HG02884 (cell line): ENCODE measurements around the gene RBSN.

Experiments
- ATAC-seq: cut with Tn5 transposase; IDR thresholded peaks from one replicate; pipeline ENCODE4 v1.9.1; 2021; ENCODE audit warnings: mild to moderate bottlenecking, moderate library complexity; ENCODE audit not compliant: unreplicated experiment

The RBSN gene

DNA sequence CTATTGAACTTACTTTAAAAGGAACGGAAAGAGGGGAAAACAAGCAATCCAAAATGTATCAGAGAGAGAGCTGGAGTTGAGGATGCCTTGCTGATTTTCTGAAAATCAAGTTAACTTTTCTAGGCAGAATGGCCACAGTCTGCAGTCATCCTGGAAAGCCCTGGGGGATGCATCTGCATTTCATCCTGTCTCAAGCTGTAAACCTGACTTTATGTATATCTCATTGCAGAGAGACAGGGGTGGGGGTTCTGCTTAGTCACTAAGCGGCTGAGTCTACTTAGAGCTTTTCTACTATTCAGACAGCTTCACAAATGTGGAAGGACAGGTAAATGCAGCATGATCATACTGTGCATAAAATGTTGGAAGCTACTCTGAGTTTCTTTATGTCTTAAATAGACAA is 75.2 kb downstream of the RBSN start:
- no peak for ATAC-seq

DNA sequence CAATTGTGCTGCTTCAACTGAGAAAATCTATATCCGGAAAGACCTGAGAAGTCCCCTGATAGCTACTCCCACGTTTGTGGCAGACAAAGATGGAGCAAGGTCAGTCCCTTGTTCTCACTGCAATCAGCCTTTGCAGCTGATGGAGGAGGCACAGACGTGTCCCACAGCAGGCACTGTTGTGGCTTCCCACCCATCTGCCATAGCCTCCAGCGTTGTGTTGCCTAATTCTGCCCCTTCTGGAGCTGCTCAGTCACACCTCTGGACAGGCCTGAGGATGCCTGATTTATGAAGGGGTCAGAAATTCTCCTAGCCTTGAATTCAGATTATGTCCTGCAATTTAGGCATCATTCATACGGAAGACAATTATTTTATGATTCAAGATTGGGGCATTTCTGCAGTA is 75.7 kb downstream of the RBSN start:
- ATAC-seq = no peak
